Epithelial cell of esophagus (primary cell): ENCODE results near the gene ATP6V1G3.

Source experiments
- DNase-seq: peaks from one replicate; pipeline ENCODE4 v3.0.0; 2010; ENCODE audit warnings: low read depth
- H3K4me3 ChIP-seq: 2 replicates; pipeline ENCODE4 v1.5.1; 2011; ENCODE audit warnings: mild to moderate bottlenecking, low read length, control low read depth
- CTCF ChIP-seq: IDR thresholded peaks from 2 replicates; pipeline ENCODE4 v1.5.1; 2011; ENCODE audit warnings: low read depth, mild to moderate bottlenecking, low read length, control low read depth, inconsistent platforms; ENCODE audit not compliant: insufficient read depth; ENCODE audit errors: missing control alignments

The ATP6V1G3 gene

GRCh38 chr1:198543670-198544260 is 3.3 kb upstream of the ATP6V1G3 start:
- no peak overlapping the region for H3K4me3 ChIP-seq

DNA sequence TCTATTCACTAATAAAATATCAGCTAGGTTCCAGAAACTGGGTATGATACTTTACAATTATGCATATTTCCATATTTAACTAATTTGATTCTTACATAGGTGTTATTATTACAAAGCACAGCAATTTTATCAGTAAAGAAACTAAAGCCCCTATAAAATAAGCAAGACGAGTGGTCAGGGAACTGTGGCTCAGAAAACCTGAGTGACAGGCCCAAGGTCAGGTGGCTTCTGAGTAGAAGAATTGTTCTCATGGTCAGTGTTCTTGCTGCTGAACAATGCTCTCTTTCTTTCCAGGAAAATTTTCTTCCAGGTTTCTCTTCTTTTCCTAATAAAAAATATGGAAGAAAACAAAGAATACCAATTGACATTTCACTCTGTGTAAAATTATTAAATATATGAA is 2.2 kb upstream of the ATP6V1G3 start:
- H3K4me3 ChIP-seq: no peak overlapping the region
- no peak for TF ChIP-seq CTCF
- no peak for DNase-seq

More at GRCh38 chr1:198543670-198544260, 3.3 kb upstream of the ATP6V1G3 start:
- TF ChIP-seq CTCF: no peak
- DNase-seq: no peak

- no peak for TF ChIP-seq CTCF
Measured at GRCh38 chr1:198541737-198542136, 1.3 kb upstream of the ATP6V1G3 start.

DNA sequence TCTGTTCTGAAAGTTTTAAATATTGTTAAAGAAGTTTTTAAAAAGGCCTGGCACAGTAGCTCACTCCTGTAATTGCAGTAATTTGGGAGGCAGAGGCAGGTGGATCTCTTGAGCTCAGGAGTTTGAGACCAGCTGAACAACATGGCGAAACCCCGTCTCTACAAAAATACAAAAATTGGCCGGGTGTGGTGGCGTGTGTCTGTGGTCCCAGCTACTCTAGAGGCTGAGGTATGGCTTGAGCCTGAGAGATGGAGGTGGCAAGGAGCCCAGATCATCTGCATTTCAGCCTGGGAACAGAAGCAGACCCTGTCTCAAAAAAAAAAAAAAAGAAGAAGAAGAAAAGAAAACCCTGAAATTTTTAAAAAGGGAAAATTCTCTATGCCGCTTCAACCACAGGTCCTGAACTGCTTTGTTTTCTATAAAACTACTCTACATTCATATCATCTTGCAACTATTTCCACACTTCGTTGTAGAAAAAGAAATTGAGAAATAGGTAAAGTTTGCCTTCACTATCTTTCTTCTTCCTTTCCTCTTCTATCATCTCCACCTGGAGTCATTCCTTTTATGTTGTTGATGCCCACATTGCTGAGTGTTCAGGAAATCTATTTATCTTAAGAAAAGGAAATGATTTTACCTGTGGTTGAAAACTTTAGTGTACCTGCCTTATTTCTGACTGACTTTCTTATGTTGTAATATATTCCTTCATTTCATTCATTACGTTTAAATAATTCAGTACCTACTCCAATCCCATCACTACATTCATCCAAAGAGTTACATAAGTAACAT is 1.7 kb downstream of the ATP6V1G3 start:
- no peak for TF ChIP-seq CTCF
- no peak overlapping the region for H3K4me3 ChIP-seq
- no peak for DNase-seq

More at GRCh38 chr1:198541737-198542136, 1.3 kb upstream of the ATP6V1G3 start:
- no peak for DNase-seq
- no peak overlapping the region for H3K4me3 ChIP-seq

- no peak for DNase-seq
- no peak for TF ChIP-seq CTCF
- H3K4me3 ChIP-seq: no peak overlapping the region
Measured at GRCh38 chr1:198535631-198536030, 4.8 kb downstream of the ATP6V1G3 start.

- TF ChIP-seq CTCF: no peak
- H3K4me3 ChIP-seq: no peak overlapping the region
- no peak for DNase-seq
Measured at GRCh38 chr1:198534548-198535418, 5.7 kb downstream of the ATP6V1G3 start.
